Cortex of kidney (tissue), 1 donor: ENCODE measurements around the gene NRXN3.

Experiments used
- DNase-seq: peaks from one replicate; lab custom pipeline; 2025; lab: John Stamatoyannopoulos, UW

NRXN3 gene

GRCh38 chr14:79363291-79363690, 1193.1 kb downstream of the NRXN3 start:
- no peak for DNase-seq

GRCh38 chr14:79369359-79370332, 1199.5 kb downstream of the NRXN3 start:
- no peak for DNase-seq

GRCh38 chr14:79370969-79371368, 1200.8 kb downstream of the NRXN3 start:
- DNase-seq, result no peak

GRCh38 chr14:79373451-79373850, 1203.3 kb downstream of the NRXN3 start:
- no peak for DNase-seq

GRCh38 chr14:79375356-79375755, 1205.2 kb downstream of the NRXN3 start:
- no peak for DNase-seq

- no peak for DNase-seq
Observed at GRCh38 chr14:79376557-79376956, 1206.4 kb downstream of the NRXN3 start.

GRCh38 chr14:79378020-79378419, 1207.8 kb downstream of the NRXN3 start:
- no peak for DNase-seq

- DNase-seq, result no peak
Observed at GRCh38 chr14:79379266-79379665, 1209.1 kb downstream of the NRXN3 start.

GRCh38 chr14:79383031-79383430, 1212.9 kb downstream of the NRXN3 start:
- no peak for DNase-seq

GRCh38 chr14:79383475-79383874, 1213.3 kb downstream of the NRXN3 start:
- no peak for DNase-seq

GRCh38 chr14:79395061-79395460, 1224.9 kb downstream of the NRXN3 start:
- no peak for DNase-seq

GRCh38 chr14:79404874-79405511, 1234.8 kb downstream of the NRXN3 start:
- DNase-seq, result no peak

- DNase-seq, result no peak
Observed at GRCh38 chr14:79405512-79405910, 1235.3 kb downstream of the NRXN3 start.

- no peak for DNase-seq
Observed at GRCh38 chr14:79407572-79407971, 1237.4 kb downstream of the NRXN3 start.

- no peak for DNase-seq
Observed at GRCh38 chr14:79408696-79409095, 1238.5 kb downstream of the NRXN3 start.

GRCh38 chr14:79411403-79412174, 1241.4 kb downstream of the NRXN3 start:
- no peak for DNase-seq

- DNase-seq, result no peak
Observed at GRCh38 chr14:79412822-79413221, 1242.6 kb downstream of the NRXN3 start.

GRCh38 chr14:79413734-79414428, 1243.7 kb downstream of the NRXN3 start:
- DNase-seq, result no peak

- DNase-seq, result no peak
Observed at GRCh38 chr14:79415726-79416125, 1245.6 kb downstream of the NRXN3 start.

GRCh38 chr14:79417961-79418360, 1247.8 kb downstream of the NRXN3 start:
- DNase-seq, result no peak

- DNase-seq, result no peak
Observed at GRCh38 chr14:79418649-79419415, 1248.7 kb downstream of the NRXN3 start.
